Measurements from ENCODE around the gene BAIAP2L1. TPM values are rescaled to one million over a fixed set of nuclear protein-coding genes. Genes with fewer than 3 reads are reported as not detected.

BAIAP2L1 gene
- polyA plus RNA-seq, 1 donor (not counting 4 experiments of a cell fraction or from before 2014, with no cell fraction given) = 41.7 TPM

GRCh38 chr7:98376711-98377110, 24.2 kb downstream of the BAIAP2L1 start:
- peaks cover 80% of the 10 kb centered on the region for H3K79me2 ChIP-seq (ENCODE audit: control insufficient read depth, insufficient read depth, low read length)

GRCh38 chr7:98375664-98376063, 25.2 kb downstream of the BAIAP2L1 start:
- no peak overlapping the region for H3K27ac ChIP-seq (ENCODE audit: control insufficient read depth, insufficient read depth, low read length)
- no peaks in the 10 kb centered on the region for H3K9me3 ChIP-seq (ENCODE audit: control insufficient read depth, low read depth, low read length)
- H3K9me1 ChIP-seq (ENCODE audit: control insufficient read depth, extremely low read depth, insufficient read depth, low read length) = no peaks in the 10 kb centered on the region
- no peak overlapping the region for H2AFZ ChIP-seq (ENCODE audit: control insufficient read depth, low read length)
- peaks cover 25% of the 10 kb centered on the region for H3K4me1 ChIP-seq (ENCODE audit: control insufficient read depth, extremely low read depth, insufficient read depth, low read length)
- H3K4me2 ChIP-seq (ENCODE audit: control insufficient read depth, extremely low read depth, insufficient read depth, low read depth, low read length) = no peak overlapping the region
- DNase-seq (ENCODE audit: low read depth, low spot score) = no peak
- H4K20me1 ChIP-seq (ENCODE audit: control insufficient read depth, extremely low read depth, insufficient read depth, low read length) = peaks cover 4% of the 10 kb centered on the region
- H3K36me3 ChIP-seq (ENCODE audit: control insufficient read depth in 2 of 2, extremely low read depth in 1 of 2, insufficient read depth in 2 of 2, low read length in 2 of 2) = peaks cover 1 to 3% of the 10 kb centered on the region in 2 experiments
- H3K27me3 ChIP-seq (ENCODE audit: control insufficient read depth, extremely low read depth, insufficient read depth, low read length) = no peaks in the 10 kb centered on the region
- dilution Hi-C loops (cut with MboI; ENCODE audit: extremely low pct_ligation_motif_present, low sequenced_read_pairs) = no loop called here
- no peak for TF ChIP-seq CTCF (optimal IDR thresholded peaks at IDR 0.05 in 1 of 3, IDR thresholded peaks at IDR 0.05 in 1 of 3, conservative IDR thresholded peaks at IDR 0.05 in 1 of 3; ENCODE audit: extremely low read depth in 1 of 3, insufficient read depth in 2 of 3, low read length in 3 of 3)
- TF ChIP-seq EZH2 (IDR thresholded peaks at IDR 0.05; ENCODE audit: low read length) = no peak
- no peak overlapping the region for H3K9ac ChIP-seq (ENCODE audit: control insufficient read depth, extremely low read depth, insufficient read depth, low read length)
- H3K79me2 ChIP-seq (ENCODE audit: control insufficient read depth, insufficient read depth, low read length) = peaks cover 74% of the 10 kb centered on the region
- H3K4me3 ChIP-seq (ENCODE audit: control insufficient read depth in 2 of 3, extremely low read depth in 1 of 3, insufficient read depth in 2 of 3, low read depth in 1 of 3, low read length in 3 of 3) = no peak overlapping the region
- no peak for FAIRE-seq

More at GRCh38 chr7:98376711-98377110, 24.2 kb downstream of the BAIAP2L1 start:
- peaks cover 2 to 3% of the 10 kb centered on the region in 2 experiments for H3K36me3 ChIP-seq (ENCODE audit: control insufficient read depth in 2 of 2, extremely low read depth in 1 of 2, insufficient read depth in 2 of 2, low read length in 2 of 2)
- DNase-seq (ENCODE audit: low read depth, low spot score) (no peak), FAIRE-seq (no peak)
- TF ChIP-seq EZH2 (IDR thresholded peaks at IDR 0.05; ENCODE audit: low read length) (no peak), CTCF (optimal IDR thresholded peaks at IDR 0.05 in 1 of 3, IDR thresholded peaks at IDR 0.05 in 1 of 3, conservative IDR thresholded peaks at IDR 0.05 in 1 of 3; ENCODE audit: extremely low read depth in 1 of 3, insufficient read depth in 2 of 3, low read length in 3 of 3) (no peak)
- dilution Hi-C loops (cut with MboI; ENCODE audit: extremely low pct_ligation_motif_present, low sequenced_read_pairs) = no loop called here
- no peaks in the 10 kb centered on the region for H3K27me3 ChIP-seq (ENCODE audit: control insufficient read depth, extremely low read depth, insufficient read depth, low read length)
- no peaks in the 10 kb centered on the region for H3K9me1 ChIP-seq (ENCODE audit: control insufficient read depth, extremely low read depth, insufficient read depth, low read length)
- H3K27ac ChIP-seq (ENCODE audit: control insufficient read depth, insufficient read depth, low read length) = no peak overlapping the region
- H4K20me1 ChIP-seq (ENCODE audit: control insufficient read depth, extremely low read depth, insufficient read depth, low read length) = peaks cover 4% of the 10 kb centered on the region
- H3K4me3 ChIP-seq (ENCODE audit: control insufficient read depth in 2 of 3, extremely low read depth in 1 of 3, insufficient read depth in 2 of 3, low read depth in 1 of 3, low read length in 3 of 3) = no peak overlapping the region
- H3K9ac ChIP-seq (ENCODE audit: control insufficient read depth, extremely low read depth, insufficient read depth, low read length) = no peak overlapping the region
- H3K4me1 ChIP-seq (ENCODE audit: control insufficient read depth, extremely low read depth, insufficient read depth, low read length) = peaks cover 17% of the 10 kb centered on the region
- H3K4me2 ChIP-seq (ENCODE audit: control insufficient read depth, extremely low read depth, insufficient read depth, low read depth, low read length) = no peak overlapping the region
- no peak overlapping the region for H2AFZ ChIP-seq (ENCODE audit: control insufficient read depth, low read length)
- H3K9me3 ChIP-seq (ENCODE audit: control insufficient read depth, low read depth, low read length) = no peaks in the 10 kb centered on the region

Data from keratinocyte (primary cell).